Naive B cell (primary cell): ENCODE measurements around the gene TRAF3. TPM values are rescaled to one million over a fixed set of nuclear protein-coding genes. Genes with fewer than 3 reads are reported as not detected.

ENCODE experiments used
- ATAC-seq, 2 donors: fragments of 150-1000 bp; cut with Tn5 transposase; 2 replicates each; pipeline ENCODE4 v1.10.0; 2021; ENCODE audit warnings: low read depth in 2 of 2, mild to moderate bottlenecking in 2 of 2, moderate library complexity in 2 of 2
- DNase-seq: peaks from one replicate; pipeline ENCODE4 v3.0.0; 2022
- H3K27ac Mint-ChIP-seq, 6 donors: one replicate each; pipeline ENCODE4 v1.8.0; 2020 to 2022; ENCODE audit warnings: mild to moderate bottlenecking in 6 of 6, mixed read lengths in 6 of 6, moderate library complexity in 5 of 6, inconsistent platforms in 2 of 6
- H3K27me3 Mint-ChIP-seq, 3 donors: one replicate each; pipeline ENCODE4 v1.8.0; 2021 to 2022; ENCODE audit warnings: mixed read lengths in 3 of 3, mild to moderate bottlenecking in 1 of 3
- H3K36me3 Mint-ChIP-seq, 2 donors: one replicate each; pipeline ENCODE4 v1.8.0; 2020 to 2022; ENCODE audit warnings: mixed read lengths in 2 of 2, inconsistent platforms in 1 of 2, mild to moderate bottlenecking in 1 of 2
- H3K4me1 Mint-ChIP-seq, 3 donors: one replicate each; pipeline ENCODE4 v1.8.0; 2020 to 2022; ENCODE audit warnings: mixed read lengths in 3 of 3, inconsistent platforms in 1 of 3, mild to moderate bottlenecking in 1 of 3, moderate library complexity in 1 of 3
- H3K4me3 Mint-ChIP-seq, 8 donors: one replicate each; pipeline ENCODE4 v1.8.0; 2020 to 2022; ENCODE audit warnings: mild to moderate bottlenecking in 8 of 8, mixed read lengths in 8 of 8, moderate library complexity in 8 of 8, inconsistent platforms in 2 of 8
- H3K9me3 Mint-ChIP-seq, 7 donors: one replicate each; pipeline ENCODE4 v1.8.0; 2020 to 2022; ENCODE audit warnings: mixed read lengths in 7 of 7, mild to moderate bottlenecking in 5 of 7, inconsistent platforms in 2 of 7, moderate library complexity in 1 of 7
- polyA plus RNA-seq, 6 donors: library from polyadenylated mRNA; unstranded; fragments of 300-500 nt; fragmentation: Illumina TruSeq; gene quantifications; one replicate each; pipeline ENCODE4 v1.2.3, GENCODE V29; 2021; ENCODE audit warnings: low read depth in 6 of 6

The TRAF3 gene
- 10 to 100 TPM; 22.2 to 36.7 (median 27.0) TPM for polyA plus RNA-seq

- DNase-seq (peak; percentile 93), ATAC-seq (peak; percentile 72 to 74)
- Mint-ChIP-seq H3K36me3 (peaks cover 4 to 15% of the 10 kb centered on the region in 2 donors), H3K27me3 (no peaks in the 10 kb centered on the region), H3K4me1 (peaks cover 58 to 68% (median 62%) of the 10 kb centered on the region in 3 donors), H3K4me3 (peak within 1 kb of the TSS; percentile 82 to 95 (median 91)), H3K9me3 (no peaks in the 10 kb centered on the region), H3K27ac (peak within 1 kb of the TSS; percentile 96 to 99 (median 97))
Observed at GRCh38 chr14:102776761-102777710, at the start of gene TRAF3. TSS of gene TRAF3 (plus strand) at chr14:102777449. CDS start at chr14:102870202, 92,753 bp downstream.

GRCh38 chr14:102728501-102728900 is 48.7 kb upstream of the TRAF3 start:
- Mint-ChIP-seq H3K27me3 (no peaks in the 10 kb centered on the region), H3K9me3 (no peaks in the 10 kb centered on the region), H3K36me3 (peaks cover 23 to 24% of the 10 kb centered on the region in 2 donors), H3K4me1 (peaks cover 0 to 3% (median 0%) of the 10 kb centered on the region in 3 donors), H3K4me3 (no peak overlapping the region), H3K27ac (peak overlapping the region in 1 of 6 donors; percentile 74)
- DNase-seq, result no peak
- ATAC-seq, result no peak

- Mint-ChIP-seq H3K4me1 (peaks cover 0 to 6% (median 0%) of the 10 kb centered on the region in 3 donors), H3K36me3 (peaks cover 15 to 19% of the 10 kb centered on the region in 2 donors), H3K27ac (no peak overlapping the region), H3K4me3 (no peak overlapping the region), H3K9me3 (no peaks in the 10 kb centered on the region), H3K27me3 (no peaks in the 10 kb centered on the region)
- DNase-seq (no peak), ATAC-seq (no peak)
Observed at GRCh38 chr14:102729268-102729667, 48.0 kb upstream of the TRAF3 start.

GRCh38 chr14:102729825-102730224 is 47.4 kb upstream of the TRAF3 start:
- Mint-ChIP-seq H3K4me3 (no peak overlapping the region), H3K27me3 (no peaks in the 10 kb centered on the region), H3K9me3 (no peaks in the 10 kb centered on the region), H3K4me1 (peaks cover 0 to 6% (median 0%) of the 10 kb centered on the region in 3 donors), H3K27ac (peak overlapping the region in 1 of 6 donors; percentile 43), H3K36me3 (peaks cover 14 to 19% of the 10 kb centered on the region in 2 donors)
- DNase-seq, result no peak
- no peak for ATAC-seq

GRCh38 chr14:102731101-102731870 is 46.0 kb upstream of the TRAF3 start:
- peak overlapping the region in 5 of 6 donors; percentile 12 to 98 (median 76) for H3K27ac Mint-ChIP-seq
- H3K9me3 Mint-ChIP-seq, result no peaks in the 10 kb centered on the region
- H3K4me1 Mint-ChIP-seq, result peaks cover 0 to 6% (median 4%) of the 10 kb centered on the region in 3 donors
- no peak for ATAC-seq
- peaks cover 11 to 13% of the 10 kb centered on the region in 2 donors for H3K36me3 Mint-ChIP-seq
- DNase-seq, result no peak
- H3K27me3 Mint-ChIP-seq, result no peaks in the 10 kb centered on the region
- no peak overlapping the region for H3K4me3 Mint-ChIP-seq

GRCh38 chr14:102731871-102732800 is 45.1 kb upstream of the TRAF3 start:
- Mint-ChIP-seq H3K9me3 (no peaks in the 10 kb centered on the region), H3K27me3 (no peaks in the 10 kb centered on the region), H3K4me3 (no peak overlapping the region), H3K27ac (no peak overlapping the region), H3K4me1 (peaks cover 0 to 6% (median 4%) of the 10 kb centered on the region in 3 donors), H3K36me3 (peaks cover 4 to 5% of the 10 kb centered on the region in 2 donors)
- DNase-seq, result no peak
- no peak for ATAC-seq

- no peak for ATAC-seq
- Mint-ChIP-seq H3K27ac (peak overlapping the region in 4 of 6 donors; percentile 61 to 80 (median 72)), H3K36me3 (no peaks in the 10 kb centered on the region)
Observed at GRCh38 chr14:102732924-102733323, 44.3 kb upstream of the TRAF3 start.

GRCh38 chr14:102733326-102733725 is 43.9 kb upstream of the TRAF3 start:
- H3K4me3 Mint-ChIP-seq, result no peak overlapping the region
- peaks cover 0 to 6% (median 4%) of the 10 kb centered on the region in 3 donors for H3K4me1 Mint-ChIP-seq
- H3K36me3 Mint-ChIP-seq, result no peaks in the 10 kb centered on the region
- no peaks in the 10 kb centered on the region for H3K27me3 Mint-ChIP-seq
- ATAC-seq (no peak), DNase-seq (no peak)
- no peaks in the 10 kb centered on the region for H3K9me3 Mint-ChIP-seq
- H3K27ac Mint-ChIP-seq, result peak overlapping the region in 5 of 6 donors; percentile 61 to 80 (median 72)

More at GRCh38 chr14:102732924-102733323, 44.3 kb upstream of the TRAF3 start:
- Mint-ChIP-seq H3K4me1 (peaks cover 0 to 6% (median 4%) of the 10 kb centered on the region in 3 donors), H3K27me3 (no peaks in the 10 kb centered on the region), H3K9me3 (no peaks in the 10 kb centered on the region), H3K4me3 (peak overlapping the region in 1 of 8 donors; percentile 47)
- no peak for DNase-seq

- Mint-ChIP-seq H3K4me3 (peak overlapping the region in 1 of 8 donors; percentile 4), H3K4me1 (peaks cover 0 to 6% (median 4%) of the 10 kb centered on the region in 3 donors), H3K27me3 (no peaks in the 10 kb centered on the region), H3K9me3 (no peaks in the 10 kb centered on the region), H3K27ac (peak overlapping the region in 2 of 6 donors; percentile 26 to 47), H3K36me3 (no peaks in the 10 kb centered on the region)
- ATAC-seq (no peak), DNase-seq (no peak)
Observed at GRCh38 chr14:102734436-102734835, 42.8 kb upstream of the TRAF3 start.

- Mint-ChIP-seq H3K36me3 (no peaks in the 10 kb centered on the region), H3K27me3 (no peaks in the 10 kb centered on the region), H3K27ac (no peak overlapping the region), H3K4me3 (peak overlapping the region in 1 of 8 donors; percentile 1), H3K9me3 (peaks cover 0 to 8% (median 3%) of the 10 kb centered on the region in 7 donors), H3K4me1 (peaks cover 0 to 6% (median 4%) of the 10 kb centered on the region in 3 donors)
- ATAC-seq (no peak), DNase-seq (no peak)
Observed at GRCh38 chr14:102736956-102737355, 40.3 kb upstream of the TRAF3 start.

GRCh38 chr14:102737402-102738372 is 39.6 kb upstream of the TRAF3 start:
- peaks cover 0 to 10% (median 4%) of the 10 kb centered on the region in 7 donors for H3K9me3 Mint-ChIP-seq
- H3K4me3 Mint-ChIP-seq, result peak overlapping the region in 1 of 8 donors; percentile 1
- peaks cover 0 to 6% (median 4%) of the 10 kb centered on the region in 3 donors for H3K4me1 Mint-ChIP-seq
- peak overlapping the region in 3 of 6 donors; percentile 16 to 91 (median 19) for H3K27ac Mint-ChIP-seq
- H3K36me3 Mint-ChIP-seq, result no peaks in the 10 kb centered on the region
- ATAC-seq (no peak), DNase-seq (no peak)
- H3K27me3 Mint-ChIP-seq, result no peaks in the 10 kb centered on the region
